HFFc6 (cell line): ENCODE measurements around the gene FAT2. TPM values are rescaled to one million over a fixed set of nuclear protein-coding genes. Genes with fewer than 3 reads are reported as not detected.

ENCODE experiments used
- DNase-seq: peaks from one replicate; pipeline ENCODE4 v3.0.0-alpha.2; 2018
- H3K27ac Mint-ChIP-seq: 2 replicates; pipeline ENCODE4 v1.8.0; 2020; ENCODE audit warnings: mild to moderate bottlenecking, mixed read lengths
- H3K27me3 Mint-ChIP-seq: 2 replicates; pipeline ENCODE4 v1.8.0; 2021; ENCODE audit warnings: mild to moderate bottlenecking, moderate library complexity, mixed read lengths; ENCODE audit not compliant: insufficient read depth
- H3K36me3 Mint-ChIP-seq: 2 replicates; pipeline ENCODE4 v1.8.0; 2021; ENCODE audit warnings: low read depth, mixed read lengths
- H3K4me1 Mint-ChIP-seq: 2 replicates; pipeline ENCODE4 v1.8.0; 2020; ENCODE audit warnings: low read depth, mixed read lengths
- H3K4me3 Mint-ChIP-seq: 2 replicates; pipeline ENCODE4 v1.8.0; 2020; ENCODE audit warnings: mild to moderate bottlenecking, moderate library complexity, mixed read lengths
- H3K9me3 Mint-ChIP-seq: 2 replicates; pipeline ENCODE4 v1.8.0; 2020; ENCODE audit warnings: mild to moderate bottlenecking, mixed read lengths
- total RNA-seq, 6 experiments: library from RNA; stranded (reverse); fragmentation: NEBNext Ultra II Directional; extraction: Animal tissue kit (Norgen Biotek cat#: 25700); gene quantifications; 2 replicates in 1 of 6; 3 replicates in 5 of 6; pipeline ENCODE4 v1.2.3, GENCODE V29; 2021
- TF ChIP-seq, protein P1 (sequence below): fragments of 200-600 bp; sonication (generic); IDR thresholded peaks from 2 replicates; pipeline ENCODE4 v1.5.0; 2021; ENCODE audit warnings: antibody characterized with exemption, mild to moderate bottlenecking

FAT2 gene
- total RNA-seq, 6 experiments from 2014 or later: not detected

DNA sequence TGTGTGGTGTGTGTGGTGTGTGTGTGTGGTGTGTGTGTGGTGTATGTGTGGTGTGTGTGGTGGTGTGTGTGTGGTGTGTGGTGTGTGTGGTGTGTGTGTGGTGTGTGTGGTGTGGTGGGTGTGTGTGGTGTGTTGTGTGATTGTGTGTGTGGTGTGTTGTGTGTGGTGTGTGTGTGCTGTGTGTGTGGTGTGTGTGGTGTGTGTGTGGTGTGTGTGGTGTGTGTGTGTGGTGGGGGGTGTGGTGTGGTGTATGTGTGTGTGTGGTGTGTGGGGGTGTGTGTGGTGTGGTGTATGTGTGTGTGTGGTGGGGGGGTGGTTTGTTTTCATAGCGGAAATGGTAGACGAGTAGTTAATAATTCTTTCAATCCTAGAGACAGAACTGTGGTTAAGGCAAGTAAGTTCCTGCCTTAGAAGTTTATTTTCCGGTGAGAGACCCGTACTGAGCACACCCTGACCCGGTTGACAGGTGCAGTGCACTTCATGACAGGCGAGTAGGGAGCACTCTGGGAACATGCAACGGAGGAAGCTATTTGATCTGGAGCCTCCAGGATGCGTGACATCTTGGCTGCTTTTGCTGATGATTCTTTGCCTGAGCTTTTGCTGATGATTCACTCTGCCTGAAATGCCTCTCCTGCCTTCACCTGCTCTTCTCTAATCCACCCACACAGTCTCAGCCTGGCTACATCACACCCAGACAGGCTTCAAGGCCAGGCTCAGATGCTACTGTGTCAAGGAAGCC lies 21.7 kb upstream of the FAT2 start:
- Mint-ChIP-seq H3K27me3 (peaks cover 19% of the 10 kb centered on the region), H3K4me1 (no peaks in the 10 kb centered on the region), H3K4me3 (no peak overlapping the region), H3K9me3 (no peaks in the 10 kb centered on the region), H3K27ac (no peak overlapping the region), H3K36me3 (no peaks in the 10 kb centered on the region)
- TF ChIP-seq, protein P1, sequence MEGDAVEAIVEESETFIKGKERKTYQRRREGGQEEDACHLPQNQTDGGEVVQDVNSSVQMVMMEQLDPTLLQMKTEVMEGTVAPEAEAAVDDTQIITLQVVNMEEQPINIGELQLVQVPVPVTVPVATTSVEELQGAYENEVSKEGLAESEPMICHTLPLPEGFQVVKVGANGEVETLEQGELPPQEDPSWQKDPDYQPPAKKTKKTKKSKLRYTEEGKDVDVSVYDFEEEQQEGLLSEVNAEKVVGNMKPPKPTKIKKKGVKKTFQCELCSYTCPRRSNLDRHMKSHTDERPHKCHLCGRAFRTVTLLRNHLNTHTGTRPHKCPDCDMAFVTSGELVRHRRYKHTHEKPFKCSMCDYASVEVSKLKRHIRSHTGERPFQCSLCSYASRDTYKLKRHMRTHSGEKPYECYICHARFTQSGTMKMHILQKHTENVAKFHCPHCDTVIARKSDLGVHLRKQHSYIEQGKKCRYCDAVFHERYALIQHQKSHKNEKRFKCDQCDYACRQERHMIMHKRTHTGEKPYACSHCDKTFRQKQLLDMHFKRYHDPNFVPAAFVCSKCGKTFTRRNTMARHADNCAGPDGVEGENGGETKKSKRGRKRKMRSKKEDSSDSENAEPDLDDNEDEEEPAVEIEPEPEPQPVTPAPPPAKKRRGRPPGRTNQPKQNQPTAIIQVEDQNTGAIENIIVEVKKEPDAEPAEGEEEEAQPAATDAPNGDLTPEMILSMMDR: no peak
- no peak for DNase-seq

DNA sequence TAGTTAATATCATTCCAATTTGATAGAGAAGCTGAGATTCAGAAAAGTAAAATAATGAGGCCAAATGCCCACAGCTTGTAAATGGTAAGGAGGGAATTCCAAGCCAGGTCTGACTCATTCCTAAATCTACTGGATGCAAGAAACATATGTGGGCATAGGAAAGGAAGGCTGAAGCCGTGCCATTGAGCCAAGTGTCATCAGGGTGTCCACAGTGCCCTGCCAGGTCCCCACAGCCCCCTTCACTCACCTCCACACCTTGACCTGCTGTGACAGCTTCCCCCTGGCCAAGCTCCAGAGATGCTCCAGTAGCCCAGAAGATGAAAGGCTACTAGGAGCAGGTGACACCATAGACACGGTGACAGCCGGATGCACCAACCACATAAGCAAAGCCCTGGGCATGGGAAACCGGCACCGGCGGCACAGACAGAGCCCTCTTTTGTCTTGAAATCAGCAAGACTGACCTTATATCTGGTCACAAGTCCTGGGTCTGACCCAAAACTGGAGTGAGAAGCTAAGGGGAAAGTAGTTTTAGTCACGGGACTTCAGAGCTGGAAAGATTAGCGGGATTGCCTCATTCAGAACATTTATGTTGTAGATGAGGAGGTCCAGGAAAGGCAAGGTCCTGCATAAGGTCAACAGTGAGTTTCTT lies 20.1 kb upstream of the FAT2 start:
- H3K27ac Mint-ChIP-seq: no peak overlapping the region
- no peaks in the 10 kb centered on the region for H3K9me3 Mint-ChIP-seq
- H3K36me3 Mint-ChIP-seq: no peaks in the 10 kb centered on the region
- no peak for DNase-seq
- no peak overlapping the region for H3K4me3 Mint-ChIP-seq
- H3K27me3 Mint-ChIP-seq: peaks cover 21% of the 10 kb centered on the region
- no peaks in the 10 kb centered on the region for H3K4me1 Mint-ChIP-seq
- TF ChIP-seq, protein P1: no peak

DNA sequence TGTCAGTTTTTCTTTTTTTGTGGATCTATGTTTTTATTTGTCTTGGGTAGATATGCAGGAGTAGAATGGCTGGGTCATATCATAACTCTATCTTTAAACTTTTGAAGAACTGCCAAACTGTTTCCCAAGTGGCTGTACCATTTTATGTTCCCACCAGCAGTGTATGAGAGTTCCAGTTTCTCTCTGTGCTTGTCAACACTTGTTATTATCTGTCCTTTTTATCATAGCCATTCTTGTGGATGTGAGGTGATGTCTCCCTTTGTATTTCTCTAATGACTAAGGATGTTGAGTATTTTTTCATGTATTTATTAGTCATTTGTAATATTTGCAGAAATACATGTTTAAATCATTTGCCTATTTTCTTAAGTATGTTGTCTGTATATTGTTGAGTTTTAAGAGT lies 17.4 kb upstream of the FAT2 start:
- no peaks in the 10 kb centered on the region for H3K36me3 Mint-ChIP-seq
- H3K4me3 Mint-ChIP-seq: no peak overlapping the region
- TF ChIP-seq, protein P1: no peak
- no peaks in the 10 kb centered on the region for H3K4me1 Mint-ChIP-seq
- H3K9me3 Mint-ChIP-seq: no peaks in the 10 kb centered on the region
- DNase-seq: no peak
- H3K27ac Mint-ChIP-seq: no peak overlapping the region
- peaks cover 24% of the 10 kb centered on the region for H3K27me3 Mint-ChIP-seq

DNA sequence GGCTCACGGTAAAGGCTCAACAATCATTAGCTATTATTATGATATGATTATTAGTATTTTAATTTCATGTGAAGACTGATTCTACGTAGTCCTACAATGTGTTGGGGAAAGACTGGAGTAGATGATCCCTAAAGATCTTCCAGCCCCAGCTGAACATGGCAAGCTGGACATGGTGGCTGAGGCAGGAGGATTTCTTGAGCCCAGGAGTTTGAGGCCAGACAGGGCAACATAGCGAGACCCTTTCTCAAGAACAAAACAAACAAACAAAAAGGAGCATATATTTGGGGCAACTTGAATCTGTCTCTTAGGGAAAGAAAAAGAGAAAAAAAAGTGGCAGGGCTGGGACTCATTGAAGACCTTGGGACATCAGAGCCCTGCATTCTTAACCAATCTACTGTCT lies 16.2 kb upstream of the FAT2 start:
- no peak overlapping the region for H3K27ac Mint-ChIP-seq
- H3K27me3 Mint-ChIP-seq: peaks cover 29% of the 10 kb centered on the region
- H3K4me3 Mint-ChIP-seq: no peak overlapping the region
- H3K4me1 Mint-ChIP-seq: no peaks in the 10 kb centered on the region
- H3K9me3 Mint-ChIP-seq: no peaks in the 10 kb centered on the region
- TF ChIP-seq, protein P1: no peak
- no peak for DNase-seq
- H3K36me3 Mint-ChIP-seq: no peaks in the 10 kb centered on the region

DNA sequence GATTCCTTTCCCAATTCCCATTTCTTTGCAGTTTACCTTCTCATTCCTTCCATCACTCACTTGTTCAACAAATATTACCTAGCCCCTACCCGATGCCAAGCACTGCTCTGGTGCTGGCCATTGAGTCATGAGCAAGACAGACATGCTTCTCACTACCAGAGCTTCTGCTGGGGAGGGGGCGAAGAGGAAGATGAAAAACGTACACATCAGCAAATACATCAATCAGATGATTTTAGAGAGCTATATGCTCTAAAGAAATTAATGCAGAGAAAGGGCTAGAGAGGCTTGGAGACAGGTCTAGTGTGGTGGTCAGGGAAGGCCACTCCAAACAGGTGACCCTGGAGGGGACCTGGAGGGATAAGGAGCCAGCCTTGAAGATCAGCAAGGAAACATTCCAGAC lies 14.4 kb upstream of the FAT2 start:
- H3K27ac Mint-ChIP-seq: no peak overlapping the region
- no peak for DNase-seq
- no peak overlapping the region for H3K4me3 Mint-ChIP-seq
- no peaks in the 10 kb centered on the region for H3K9me3 Mint-ChIP-seq
- H3K4me1 Mint-ChIP-seq: no peaks in the 10 kb centered on the region
- TF ChIP-seq, protein P1: no peak
- no peaks in the 10 kb centered on the region for H3K36me3 Mint-ChIP-seq
- H3K27me3 Mint-ChIP-seq: peaks cover 24% of the 10 kb centered on the region
